CD4-positive, alpha-beta T cell (primary cell): Measurements from ENCODE around the gene ITGAL. TPM values are rescaled to one million over a fixed set of nuclear protein-coding genes. Genes with fewer than 3 reads are reported as not detected.

Experiments used
- ATAC-seq: fragments of 200-7000 bp; cut with Tn5 transposase; one replicate; pipeline ENCODE4 v1.10.0; 2022; ENCODE audit warnings: mild to moderate bottlenecking; ENCODE audit not compliant: poor library complexity
- CTCF ChIA-PET: fragments of 350-600 bp; sonication (Branson Sonifier 250); formaldehyde crosslinking; loops from one replicate; lab custom pipeline; 2021; ENCODE audit warnings: antibody characterized with exemption, inconsistent platforms; lab: Charles Lee
- POLR2A ChIA-PET: fragments of 350-600 bp; sonication (Branson Sonifier 250); formaldehyde crosslinking; loops from one replicate; lab custom pipeline; 2021; ENCODE audit warnings: antibody characterized with exemption, inconsistent platforms; lab: Charles Lee
- DNase-seq, 14 experiments: peaks; one replicate each; pipeline ENCODE4 v3.0.0-alpha.2; 2013 to 2020; ENCODE audit warnings: mixed read lengths in 2 of 14
- H3K27ac ChIP-seq, 2 donors: one replicate each; pipeline versions ENCODE4 v1.5.1 to v1.7.0; 2013; ENCODE audit warnings: low read length in 2 of 2, low read depth in 1 of 2, mild to moderate bottlenecking in 1 of 2
- H3K27me3 ChIP-seq, 2 experiments: 1 replicate in 1 of 2; 2 replicates in 1 of 2; pipeline versions ENCODE4 v1.6.1 to v1.7.0; 2013; ENCODE audit warnings: low read length in 2 of 2, control low read depth in 1 of 2, mild to moderate bottlenecking in 1 of 2, moderate library complexity in 1 of 2; ENCODE audit not compliant: insufficient read depth in 2 of 2, control insufficient read depth in 1 of 2
- H3K36me3 ChIP-seq: one replicate; pipeline ENCODE4 v1.6.1; 2013; ENCODE audit warnings: low read length, control low read depth; ENCODE audit not compliant: insufficient read depth
- H3K4me1 ChIP-seq: one replicate; pipeline ENCODE4 v1.6.1; 2013; ENCODE audit warnings: low read length, control low read depth; ENCODE audit not compliant: insufficient read depth
- H3K4me3 ChIP-seq: one replicate; pipeline ENCODE4 v1.5.1; 2013; ENCODE audit warnings: mild to moderate bottlenecking, low read length, moderate library complexity
- H3K9me3 ChIP-seq, 2 experiments: 1 replicate in 1 of 2; 2 replicates in 1 of 2; pipeline versions ENCODE4 v1.6.1 to v1.7.0; 2013; ENCODE audit warnings: low read length in 2 of 2, mild to moderate bottlenecking in 2 of 2, control low read depth in 1 of 2, moderate library complexity in 1 of 2; ENCODE audit not compliant: control insufficient read depth in 1 of 2, insufficient read depth in 1 of 2
- H3K27ac Mint-ChIP-seq: one replicate; pipeline ENCODE4 v1.8.0; 2020; ENCODE audit warnings: mixed read lengths
- H3K27me3 Mint-ChIP-seq: one replicate; pipeline ENCODE4 v1.8.0; 2021; ENCODE audit warnings: mixed read lengths
- H3K36me3 Mint-ChIP-seq: one replicate; pipeline ENCODE4 v1.8.0; 2021; ENCODE audit warnings: low read depth, mixed read lengths
- H3K4me1 Mint-ChIP-seq: one replicate; pipeline ENCODE4 v1.8.0; 2021; ENCODE audit warnings: low read depth, mixed read lengths
- H3K4me3 Mint-ChIP-seq: one replicate; pipeline ENCODE4 v1.8.0; 2020; ENCODE audit warnings: mild to moderate bottlenecking, mixed read lengths
- H3K9me3 Mint-ChIP-seq: one replicate; pipeline ENCODE4 v1.8.0; 2020; ENCODE audit warnings: mixed read lengths
- CTCF ChIP-seq: fragments of 200-600 bp; IDR thresholded peaks from one replicate; pipeline ENCODE4 v1.8.0; 2022; ENCODE audit warnings: antibody characterized with exemption, mild to moderate bottlenecking
- intact Hi-C, 2 experiments: fragments of 100-400 bp; cut with DNase I in 1 of 2; cut with micrococcal nuclease in 1 of 2; formaldehyde crosslinking; loops; one replicate each; pipeline versions ENCODE4 v1.15.1 to v1.9.0; 2023 to 2025; cut with DNase I, micrococcal nuclease
- total RNA-seq, 174 experiments: library from RNA in 2 of 174; stranded (reverse) in 2 of 174; gene quantifications; one replicate each; pipeline ENCODE4 v1.2.3 and lab custom pipeline; 2021 to 2026

Gene ITGAL
- total RNA-seq, 2 experiments from 2014 or later, result 186 to 187 TPM

DNA sequence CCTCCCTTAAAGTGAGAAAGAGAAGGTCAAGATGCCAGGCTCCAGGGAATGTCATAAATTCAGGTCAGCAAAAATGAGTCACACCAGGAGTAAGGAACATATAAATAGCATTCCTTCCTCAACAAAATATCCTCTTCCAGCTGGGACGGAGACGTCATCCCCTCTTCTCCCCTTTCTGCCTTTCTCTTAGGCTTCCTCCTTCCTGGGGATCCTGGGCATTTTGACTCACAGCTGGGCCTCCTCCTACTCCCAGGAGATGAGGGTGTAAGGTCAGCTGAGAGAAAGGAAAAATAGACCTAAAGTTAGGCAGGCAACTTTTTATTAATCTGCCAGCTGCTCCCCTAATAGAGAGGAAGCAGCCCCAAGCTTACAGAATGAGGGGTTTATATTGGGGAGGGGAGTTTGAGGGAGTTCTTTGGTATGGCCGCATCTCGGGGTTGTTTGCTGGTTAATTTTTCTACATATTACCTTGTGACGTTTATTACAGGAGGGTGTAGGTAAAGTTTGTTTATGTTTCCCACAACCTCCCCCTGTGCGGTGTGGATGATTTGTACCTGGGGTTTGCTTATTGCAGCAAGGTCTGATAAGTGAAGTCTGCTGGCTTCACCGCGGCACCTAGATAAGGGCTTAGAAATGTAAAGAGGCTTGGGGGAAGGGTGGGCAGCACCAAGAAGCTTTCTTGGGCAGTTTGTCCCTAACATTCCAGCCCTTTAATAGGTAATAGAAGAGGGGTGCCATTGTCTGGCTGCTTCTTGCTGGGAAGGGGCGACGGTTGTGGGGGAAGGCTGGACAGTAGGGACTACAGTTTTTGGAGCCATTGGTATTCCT lies 69.2 kb downstream of the ITGAL start:
- H3K9me3 Mint-ChIP-seq, result no peaks in the 10 kb centered on the region
- H3K36me3 Mint-ChIP-seq, result no peaks in the 10 kb centered on the region
- ChIA-PET CTCF (no interaction called here), POLR2A (interaction anchor here (0.9 kb wide), 1 partner anchor 16 kb away, joined by 3 read pairs; no protein-coding TSS in a partner anchor)
- Histone ChIP-seq H3K4me1 (peaks cover 3% of the 10 kb centered on the region), H3K4me3 (no peak overlapping the region), H3K27me3 (no peaks in the 10 kb centered on the region), H3K36me3 (no peaks in the 10 kb centered on the region), H3K9me3 (no peaks in the 10 kb centered on the region), H3K27ac (no peak overlapping the region)
- TF ChIP-seq CTCF, result no peak
- intact Hi-C loops, result no loop called here
- DNase-seq (no peak), ATAC-seq (no peak)
- no peak overlapping the region for H3K4me3 Mint-ChIP-seq
- no peaks in the 10 kb centered on the region for H3K27me3 Mint-ChIP-seq
- H3K27ac Mint-ChIP-seq, result no peak overlapping the region
- H3K4me1 Mint-ChIP-seq, result peaks cover 10% of the 10 kb centered on the region

- no peak for ATAC-seq
- CTCF ChIA-PET, result no interaction called here
- Histone ChIP-seq H3K36me3 (no peaks in the 10 kb centered on the region), H3K9me3 (no peaks in the 10 kb centered on the region), H3K4me3 (no peak overlapping the region), H3K27ac (no peak overlapping the region), H3K4me1 (peaks cover 2% of the 10 kb centered on the region), H3K27me3 (no peaks in the 10 kb centered on the region)
- intact Hi-C loops, result no loop called here
- Mint-ChIP-seq H3K9me3 (no peaks in the 10 kb centered on the region), H3K4me1 (no peaks in the 10 kb centered on the region), H3K4me3 (no peak overlapping the region), H3K27ac (no peak overlapping the region), H3K36me3 (no peaks in the 10 kb centered on the region), H3K27me3 (no peaks in the 10 kb centered on the region)
- no peak for TF ChIP-seq CTCF
- no peak for DNase-seq
- POLR2A ChIA-PET, result interaction anchor here (1.6 kb wide), 1 partner anchor 8 kb away, joined by 7 read pairs; the partner anchor contains the start of gene ZNF747
Measured at GRCh38 chr16:30543067-30543466, 70.5 kb downstream of the ITGAL start.

DNA sequence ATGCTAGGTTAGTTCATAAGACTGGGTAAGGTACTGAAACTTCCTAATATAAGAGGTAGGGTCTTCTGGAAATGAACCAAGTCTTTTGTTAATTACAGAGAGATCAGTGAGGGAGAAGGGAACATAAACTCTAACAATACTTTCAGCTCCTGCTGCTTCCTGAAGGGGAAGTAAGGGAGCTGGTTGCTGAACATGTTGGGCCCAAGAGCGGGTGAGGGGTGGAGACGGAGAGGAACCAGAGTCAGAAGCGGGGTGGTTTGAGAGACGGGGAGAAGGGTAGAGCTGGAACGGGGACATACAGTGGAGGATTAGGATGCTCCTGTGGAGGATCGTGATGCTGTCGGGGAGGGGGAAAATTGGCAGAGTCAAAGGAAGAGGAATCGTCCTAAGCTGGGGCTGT lies 73.6 kb downstream of the ITGAL start:
- peaks cover 12% of the 10 kb centered on the region for H3K4me1 Mint-ChIP-seq
- H3K9me3 Mint-ChIP-seq, result no peaks in the 10 kb centered on the region
- DNase-seq (no peak), ATAC-seq (no peak)
- H3K4me3 Mint-ChIP-seq, result no peak overlapping the region
- intact Hi-C loops, result no loop called here
- no peak overlapping the region for H3K27ac Mint-ChIP-seq
- no peak overlapping the region for H3K4me3 ChIP-seq
- H3K4me1 ChIP-seq, result peaks cover 11% of the 10 kb centered on the region
- POLR2A ChIA-PET, result interaction anchor here (1.0 kb wide), 1 partner anchor 10 kb away, joined by 3 read pairs; no protein-coding TSS in a partner anchor
- H3K27ac ChIP-seq, result no peak overlapping the region
- no peaks in the 10 kb centered on the region for H3K9me3 ChIP-seq
- H3K36me3 ChIP-seq, result no peaks in the 10 kb centered on the region
- no peak for TF ChIP-seq CTCF
- H3K27me3 ChIP-seq, result no peaks in the 10 kb centered on the region
- CTCF ChIA-PET, result no interaction called here
- no peaks in the 10 kb centered on the region for H3K27me3 Mint-ChIP-seq
- H3K36me3 Mint-ChIP-seq, result no peaks in the 10 kb centered on the region
